GM19468 (cell line): ENCODE data around the gene ZNF839.
A peak's percentile ranks its signal among the peaks of the same experiment; 100 is the strongest.
"Not testable (repeated sequence)": the region's sequence is repeated elsewhere in the genome, so short reads cannot be mapped to it uniquely, and the experiment has no call there.

Source experiments
- ATAC-seq: cut with Tn5 transposase; IDR thresholded peaks from one replicate; pipeline ENCODE4 v1.9.1; 2021; ENCODE audit warnings: mild to moderate bottlenecking, moderate library complexity, moderate number of reproducible peaks; ENCODE audit not compliant: unreplicated experiment; ENCODE audit errors: extremely low read depth

ZNF839 gene

DNA sequence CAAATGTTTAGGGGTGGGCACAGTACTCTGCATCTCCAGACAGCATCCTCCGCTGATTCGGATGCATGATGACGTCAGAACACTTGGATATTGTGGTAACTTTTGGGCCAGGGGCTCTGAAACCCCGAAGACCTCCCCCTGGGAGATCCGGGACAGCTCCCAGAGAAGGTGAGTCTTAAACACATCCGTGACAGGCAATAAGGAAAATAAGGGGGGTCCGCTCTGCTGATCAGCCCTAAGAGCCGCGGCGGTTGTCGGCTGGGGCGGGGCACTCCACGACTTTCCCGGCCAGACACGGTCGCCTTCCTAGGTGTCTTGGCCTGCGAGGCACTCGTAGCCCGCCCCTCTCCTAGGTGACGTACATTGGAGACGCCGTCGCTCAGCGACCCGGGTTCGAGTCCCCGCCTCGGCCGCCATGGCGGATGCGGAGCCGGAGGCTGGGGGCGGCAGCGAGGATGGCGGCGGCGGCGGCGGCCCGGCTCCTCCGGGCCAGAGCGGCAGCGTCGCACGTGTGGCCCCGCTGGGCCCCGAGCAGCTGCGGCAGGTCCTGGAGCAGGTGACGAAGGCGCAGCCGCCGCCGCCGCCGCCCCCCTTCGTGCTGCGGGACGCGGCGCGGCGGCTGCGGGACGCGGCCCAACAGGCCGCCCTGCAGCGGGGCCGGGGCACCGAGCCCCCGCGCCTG is at the start of gene ZNF839:
Gene ZNF839, plus strand, starts transcription at position 396 of the 682 bp plus-strand sequence. Its CDS starts 20 bp downstream, at position 416.
- ATAC-seq: peak; percentile 63

- ATAC-seq: no peak
These were observed 47.2 kb upstream of the ZNF839 start for GRCh38 chr14:102272392-102272791.

DNA sequence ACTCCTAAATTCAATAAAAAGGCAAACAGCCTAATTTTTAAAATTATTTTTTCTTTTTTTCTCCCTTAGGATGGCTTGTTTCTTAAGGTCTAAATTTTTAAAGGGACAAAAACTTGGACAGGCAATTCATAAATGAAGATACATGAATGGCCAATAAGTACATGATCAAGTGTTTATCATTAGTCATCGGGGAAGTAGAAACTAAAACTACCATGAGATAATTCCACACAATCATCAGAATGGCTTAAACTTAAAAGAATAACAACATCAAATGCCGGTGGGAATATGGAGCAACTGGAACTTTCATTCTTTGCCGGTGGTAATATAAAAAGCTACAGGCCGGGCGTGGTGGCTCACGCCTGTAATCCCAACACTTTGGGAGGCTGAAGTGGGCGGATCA is 43.7 kb upstream of the ZNF839 start:
- ATAC-seq: no peak

GRCh38 chr14:102277874-102278630 is 41.5 kb upstream of the ZNF839 start:
- no peak for ATAC-seq

GRCh38 chr14:102278631-102278935 is 41.0 kb upstream of the ZNF839 start:
- ATAC-seq: no peak

GRCh38 chr14:102279282-102279681 is 40.3 kb upstream of the ZNF839 start:
- ATAC-seq: no peak

GRCh38 chr14:102279688-102280348 is 39.7 kb upstream of the ZNF839 start:
- ATAC-seq: no peak

DNA sequence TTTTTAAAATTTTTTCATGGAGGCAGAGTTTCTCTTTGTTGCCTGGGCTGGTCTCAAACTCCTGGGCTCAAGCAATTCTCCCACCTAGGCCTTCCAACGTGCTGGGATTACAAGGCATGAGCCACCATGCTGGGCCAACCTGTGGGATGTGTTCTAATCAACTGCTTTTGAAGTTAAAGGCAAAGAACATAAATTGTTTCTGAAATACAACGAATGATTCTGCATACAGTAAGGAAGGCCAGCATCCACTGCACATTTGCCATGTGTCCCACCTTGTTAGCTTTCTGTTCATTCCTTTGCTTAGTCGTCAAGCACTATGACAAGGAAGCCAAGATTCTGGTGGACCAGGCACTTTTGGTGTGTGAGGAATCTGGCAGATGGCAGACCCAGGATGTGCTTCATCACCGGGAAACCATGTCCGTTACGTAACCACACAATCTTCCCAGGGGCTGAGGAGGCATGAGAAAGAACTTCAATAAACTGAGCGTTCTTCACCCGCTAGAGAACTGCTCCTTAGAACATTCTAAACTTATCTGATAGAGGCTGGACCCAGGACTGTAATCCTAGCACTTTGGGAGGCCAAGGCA is 39.1 kb upstream of the ZNF839 start:
- no peak for ATAC-seq

DNA sequence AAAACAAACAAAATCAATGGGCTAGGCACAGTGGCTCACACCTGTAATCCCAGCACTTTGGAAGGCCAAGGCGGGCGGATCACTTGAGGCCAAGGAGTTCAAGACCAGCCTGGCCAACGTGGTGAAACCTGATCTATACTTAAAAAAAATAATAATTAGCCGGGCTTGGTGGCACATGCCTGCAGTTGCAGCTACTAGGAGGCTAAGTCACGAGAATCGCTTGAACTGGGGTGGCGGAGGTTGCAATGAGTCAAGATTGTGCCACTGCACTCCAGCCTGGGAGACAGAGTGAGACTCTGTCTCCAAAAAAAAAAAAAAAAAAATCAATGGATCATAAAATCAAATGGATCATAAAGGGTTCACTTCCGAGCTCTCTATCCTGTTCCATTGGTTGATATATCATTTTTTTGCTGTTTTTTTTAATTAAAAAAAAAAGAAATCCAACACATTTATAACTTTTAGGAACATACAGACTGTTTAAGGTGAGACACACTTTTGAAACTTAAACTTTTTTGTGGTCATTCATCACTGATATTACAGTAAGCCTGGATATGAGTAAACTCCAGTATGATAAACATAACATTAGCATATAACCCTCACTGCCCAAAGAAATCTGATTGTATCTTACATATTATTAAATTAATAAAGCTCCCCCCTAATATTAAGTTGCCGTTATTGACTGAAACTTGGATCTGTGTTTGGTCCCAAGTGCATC is 36.6 kb upstream of the ZNF839 start:
- ATAC-seq: no peak

- ATAC-seq: no peak
These were observed 35.9 kb upstream of the ZNF839 start for GRCh38 chr14:102283631-102284129.

GRCh38 chr14:102285106-102285505 is 34.4 kb upstream of the ZNF839 start:
- ATAC-seq: no peak

DNA sequence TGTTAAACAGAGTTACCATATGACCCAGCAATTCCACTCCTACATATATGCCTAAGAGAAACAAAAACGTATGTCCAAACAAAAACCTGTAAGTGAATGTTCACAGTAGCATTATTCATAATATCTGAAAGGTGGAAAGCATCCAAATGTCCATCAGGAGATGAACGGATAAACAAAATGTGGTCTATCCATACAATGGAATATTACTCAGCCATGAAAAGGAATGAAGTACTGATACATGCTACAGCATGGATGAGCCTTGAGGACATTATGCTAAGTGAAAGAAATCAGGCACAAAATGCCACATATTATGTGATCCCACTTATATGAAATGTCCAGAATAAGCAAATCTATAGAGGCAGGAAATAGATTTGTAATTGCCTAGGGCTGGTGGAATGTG is 31.4 kb upstream of the ZNF839 start:
- ATAC-seq: no peak

DNA sequence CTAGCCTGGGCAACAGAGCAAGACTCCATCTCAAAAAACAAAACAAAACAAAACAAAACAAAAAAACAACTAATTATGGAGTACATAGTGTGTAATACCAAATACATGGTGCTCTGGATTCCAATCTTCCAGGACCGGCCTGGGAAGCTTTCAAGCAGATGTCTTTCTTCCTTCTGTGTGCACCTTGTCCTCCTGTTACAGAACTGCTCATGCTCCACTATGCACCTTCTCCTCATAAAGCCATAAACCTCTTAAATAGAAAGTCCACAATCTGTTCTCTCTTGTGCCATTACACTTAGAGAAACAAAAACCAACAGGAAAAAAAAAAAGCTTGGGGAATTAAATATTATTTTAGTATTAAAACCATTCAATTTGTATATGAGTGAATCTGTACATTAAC is 27.1 kb upstream of the ZNF839 start:
- no peak for ATAC-seq

GRCh38 chr14:102293781-102294180 is 25.8 kb upstream of the ZNF839 start:
- no peak for ATAC-seq

DNA sequence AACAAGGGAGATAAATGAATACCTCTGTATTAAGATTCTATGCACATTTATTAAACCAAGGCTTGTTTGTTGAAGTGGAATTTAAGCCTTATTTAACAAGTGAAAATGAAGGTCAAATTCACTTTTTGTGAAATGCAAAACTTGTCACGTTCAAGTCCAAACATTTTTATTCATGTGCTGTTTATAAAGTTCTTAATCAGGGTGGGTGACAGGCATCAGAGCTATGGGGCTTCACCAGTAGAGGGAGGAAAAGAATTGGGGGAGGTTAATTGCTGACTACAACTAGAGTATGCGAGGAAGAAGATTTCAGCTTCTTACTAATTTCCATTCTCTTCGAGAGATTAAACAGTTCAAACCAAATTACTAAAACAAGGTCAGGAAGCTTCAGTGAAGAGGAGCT is 24.3 kb upstream of the ZNF839 start:
- ATAC-seq: no peak

- ATAC-seq: no peak
These were observed 21.9 kb upstream of the ZNF839 start for GRCh38 chr14:102297436-102298170.

GRCh38 chr14:102298303-102299070 is 21.1 kb upstream of the ZNF839 start:
- not testable (repeated sequence) for ATAC-seq

DNA sequence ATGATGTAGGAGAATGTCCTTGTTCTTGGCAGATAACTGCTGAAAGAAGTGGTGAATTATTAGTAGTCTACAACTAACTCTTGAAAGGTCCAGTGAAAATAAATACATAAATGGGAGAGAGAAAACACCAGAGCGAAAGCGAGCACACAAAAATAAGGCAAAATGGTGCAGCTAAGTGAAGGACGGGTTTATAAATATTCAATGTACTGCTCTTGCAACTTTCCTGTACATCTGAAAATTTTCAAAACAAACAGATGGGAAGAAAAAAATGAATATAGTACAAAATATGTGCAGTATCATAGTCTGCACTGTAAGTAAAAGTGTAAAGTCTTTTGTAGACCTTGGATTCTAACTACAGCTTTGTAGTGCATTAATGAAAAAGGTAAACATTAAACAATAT is 15.9 kb upstream of the ZNF839 start:
- no peak for ATAC-seq
